ENCODE measurements around the gene CCDC177.

GRCh38 chr14:69615121-69615495 lies 40.4 kb upstream of the CCDC177 start:
- TF ChIP-seq POLR2AphosphoS5 (IDR thresholded peaks at IDR 0.05) (no peak), CTCF (IDR thresholded peaks at IDR 0.05; ENCODE audit: poor library complexity, severe bottlenecking) (no peak), EP300 (conservative IDR thresholded peaks at IDR 0.05; ENCODE audit: poor library complexity, severe bottlenecking) (no peak), REST (IDR thresholded peaks at IDR 0.05; ENCODE audit: borderline replicate concordance) (no peak), EZH2 (IDR thresholded peaks at IDR 0.05; ENCODE audit: borderline replicate concordance, insufficient read depth, low read length, poor library complexity, severe bottlenecking) (no peak), MXI1 (conservative IDR thresholded peaks at IDR 0.05; ENCODE audit: poor library complexity, severe bottlenecking) (no peak)
